Loucy (cell line): ENCODE measurements around the gene SMARCB1.

ENCODE experiments used
- H2AFZ ChIP-seq: fragments of 200-600 bp; sonication (generic); 2 replicates; pipeline ENCODE4 v1.6.0; 2016; ENCODE audit warnings: antibody characterized with exemption, mild to moderate bottlenecking, low read length, moderate library complexity
- H3F3A ChIP-seq: fragments of 200-600 bp; 2 replicates; pipeline ENCODE4 v1.6.0; 2016; ENCODE audit warnings: antibody characterized with exemption, low read depth, mild to moderate bottlenecking
- H3K27me3 ChIP-seq: fragments of 200-600 bp; sonication (generic); 2 replicates; pipeline ENCODE4 v1.6.1; 2014; ENCODE audit warnings: low read length, mild to moderate bottlenecking; ENCODE audit not compliant: insufficient read depth, poor library complexity, severe bottlenecking
- H3K36me3 ChIP-seq: fragments of 200-600 bp; sonication (generic); 2 replicates; pipeline ENCODE4 v1.6.1; 2016; ENCODE audit warnings: low read length; ENCODE audit not compliant: insufficient read depth
- H3K4me1 ChIP-seq: fragments of 200-600 bp; sonication (generic); 2 replicates; pipeline ENCODE4 v1.5.1; 2014; ENCODE audit warnings: low read length, mild to moderate bottlenecking; ENCODE audit not compliant: insufficient read depth, poor library complexity, severe bottlenecking
- H3K4me2 ChIP-seq: fragments of 200-600 bp; sonication (generic); 2 replicates; pipeline ENCODE4 v1.6.0; 2014; ENCODE audit warnings: antibody characterized with exemption, low read length, low read depth, mild to moderate bottlenecking; ENCODE audit not compliant: poor library complexity, severe bottlenecking
- H3K4me3 ChIP-seq: fragments of 200-600 bp; sonication (generic); 2 replicates; pipeline ENCODE4 v1.5.1; 2014; ENCODE audit warnings: low read length, mild to moderate bottlenecking, mixed read lengths; ENCODE audit not compliant: poor library complexity, severe bottlenecking
- H3K79me2 ChIP-seq: fragments of 200-600 bp; sonication (generic); 2 replicates; pipeline ENCODE4 v1.6.1; 2014; ENCODE audit warnings: low read length; ENCODE audit not compliant: insufficient read depth
- H3K9ac ChIP-seq: fragments of 200-600 bp; sonication (generic); 2 replicates; pipeline ENCODE4 v1.6.0; 2014; ENCODE audit warnings: mild to moderate bottlenecking, low read depth, low read length, moderate library complexity; ENCODE audit not compliant: poor library complexity, severe bottlenecking
- H3K9me2 ChIP-seq: fragments of 200-600 bp; sonication (generic); replicated peaks from 2 replicates; pipeline ENCODE4 v1.6.1; 2016; ENCODE audit warnings: low read depth, low read length, mixed read lengths
- H3K9me3 ChIP-seq: fragments of 200-600 bp; sonication (generic); 2 replicates; pipeline ENCODE4 v1.6.1; 2014; ENCODE audit warnings: mild to moderate bottlenecking, antibody characterized with exemption, low read length, low read depth; ENCODE audit not compliant: insufficient read depth
- H4K20me1 ChIP-seq: fragments of 200-600 bp; sonication (generic); 2 replicates; pipeline ENCODE4 v1.6.0; 2014; ENCODE audit warnings: antibody characterized with exemption, low read length, mild to moderate bottlenecking; ENCODE audit not compliant: insufficient read depth, poor library complexity, severe bottlenecking
- EZH2phosphoT487 ChIP-seq: fragments of 200-600 bp; IDR thresholded peaks from 2 replicates; pipeline ENCODE4 v1.6.1; 2018; ENCODE audit warnings: antibody characterized with exemption, mild to moderate bottlenecking, moderate library complexity, borderline replicate concordance
- TF ChIP-seq, protein P1 (sequence below): fragments of 200-600 bp; sonication (generic); conservative IDR thresholded peaks from 2 replicates; pipeline ENCODE4 v1.5.1; 2014; ENCODE audit warnings: mild to moderate bottlenecking, antibody characterized with exemption, low read length

The SMARCB1 gene

GRCh38 chr22:23767303-23767672 is 19.5 kb upstream of the SMARCB1 start:
- Histone ChIP-seq H3K9me3 (no peaks in the 10 kb centered on the region), H3K9ac (peak overlapping the region; percentile 82), H3F3A (no peaks in the 10 kb centered on the region), H3K9me2 (no peaks in the 10 kb centered on the region), H3K79me2 (no peaks in the 10 kb centered on the region), H3K4me3 (peak overlapping the region; percentile 74), H3K4me2 (peak overlapping the region; percentile 82), H4K20me1 (no peaks in the 10 kb centered on the region), H3K4me1 (peaks cover 27% of the 10 kb centered on the region), H3K27me3 (no peaks in the 10 kb centered on the region), H3K36me3 (no peaks in the 10 kb centered on the region), H2AFZ (no peak overlapping the region)
- TF ChIP-seq, protein P1, sequence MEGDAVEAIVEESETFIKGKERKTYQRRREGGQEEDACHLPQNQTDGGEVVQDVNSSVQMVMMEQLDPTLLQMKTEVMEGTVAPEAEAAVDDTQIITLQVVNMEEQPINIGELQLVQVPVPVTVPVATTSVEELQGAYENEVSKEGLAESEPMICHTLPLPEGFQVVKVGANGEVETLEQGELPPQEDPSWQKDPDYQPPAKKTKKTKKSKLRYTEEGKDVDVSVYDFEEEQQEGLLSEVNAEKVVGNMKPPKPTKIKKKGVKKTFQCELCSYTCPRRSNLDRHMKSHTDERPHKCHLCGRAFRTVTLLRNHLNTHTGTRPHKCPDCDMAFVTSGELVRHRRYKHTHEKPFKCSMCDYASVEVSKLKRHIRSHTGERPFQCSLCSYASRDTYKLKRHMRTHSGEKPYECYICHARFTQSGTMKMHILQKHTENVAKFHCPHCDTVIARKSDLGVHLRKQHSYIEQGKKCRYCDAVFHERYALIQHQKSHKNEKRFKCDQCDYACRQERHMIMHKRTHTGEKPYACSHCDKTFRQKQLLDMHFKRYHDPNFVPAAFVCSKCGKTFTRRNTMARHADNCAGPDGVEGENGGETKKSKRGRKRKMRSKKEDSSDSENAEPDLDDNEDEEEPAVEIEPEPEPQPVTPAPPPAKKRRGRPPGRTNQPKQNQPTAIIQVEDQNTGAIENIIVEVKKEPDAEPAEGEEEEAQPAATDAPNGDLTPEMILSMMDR, result no peak
- no peak for TF ChIP-seq EZH2phosphoT487

DNA sequence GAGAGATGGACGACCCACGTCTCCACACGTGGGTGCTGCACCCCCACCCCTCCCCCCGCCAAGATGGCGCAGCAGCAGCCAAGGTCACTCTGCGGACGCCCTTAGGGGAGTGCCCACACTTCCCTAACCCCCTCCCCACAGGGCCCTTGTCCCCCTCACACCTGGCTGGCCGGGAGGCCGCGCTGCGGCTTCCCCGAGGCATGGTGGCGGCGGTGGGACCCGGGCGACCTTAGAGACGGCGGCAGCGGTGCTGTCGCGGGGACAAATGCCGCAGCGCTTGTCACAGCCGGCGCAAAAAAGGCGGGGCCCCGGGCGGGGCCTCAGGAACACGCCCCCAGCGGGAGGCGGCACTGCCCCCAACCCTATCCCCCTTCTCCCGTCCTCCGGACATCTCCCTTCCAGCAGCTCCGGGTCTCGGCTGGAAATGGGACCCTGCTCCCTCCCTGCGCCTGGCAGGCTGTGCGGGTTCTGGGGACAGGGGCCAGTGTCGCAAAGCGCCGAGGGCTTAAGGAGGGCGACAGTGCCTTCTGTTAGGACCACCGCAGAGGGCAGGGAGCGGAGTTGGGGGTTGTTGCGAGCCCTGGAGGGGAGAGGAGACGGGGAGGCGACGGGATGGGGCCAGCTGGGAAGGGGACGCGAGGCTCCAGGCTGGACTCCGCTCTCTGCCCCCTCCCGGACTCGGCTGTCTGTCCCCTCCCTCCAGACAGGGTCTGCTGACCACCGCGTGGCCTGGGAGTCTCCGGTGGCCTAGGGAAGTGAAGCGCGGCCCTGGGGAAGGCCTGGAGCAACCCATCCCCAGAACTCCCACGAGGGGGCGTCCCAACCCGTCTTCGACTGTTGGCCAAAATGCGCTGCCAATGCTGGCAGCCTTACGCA is 18.9 kb upstream of the SMARCB1 start, which contains the start of gene CHCHD10:
CHCHD10 (minus strand) TSS at position 300 of the 876 bp plus-strand sequence; CDS start at position 202, 98 bp downstream.
- Histone ChIP-seq H4K20me1 (no peaks in the 10 kb centered on the region), H3K4me2 (peak within 1 kb of the TSS; percentile 82), H3K4me1 (peaks cover 21% of the 10 kb centered on the region), H2AFZ (peak within 1 kb of the TSS; percentile 87), H3K4me3 (peak within 1 kb of the TSS; percentile 74), H3K9ac (peak within 1 kb of the TSS; percentile 82), H3K9me2 (no peaks in the 10 kb centered on the region), H3K36me3 (no peaks in the 10 kb centered on the region), H3K79me2 (no peaks in the 10 kb centered on the region), H3K27me3 (no peaks in the 10 kb centered on the region), H3K9me3 (no peaks in the 10 kb centered on the region), H3F3A (no peaks in the 10 kb centered on the region)
- TF ChIP-seq EZH2phosphoT487, result no peak
- TF ChIP-seq, protein P1, result peak; percentile 67

DNA sequence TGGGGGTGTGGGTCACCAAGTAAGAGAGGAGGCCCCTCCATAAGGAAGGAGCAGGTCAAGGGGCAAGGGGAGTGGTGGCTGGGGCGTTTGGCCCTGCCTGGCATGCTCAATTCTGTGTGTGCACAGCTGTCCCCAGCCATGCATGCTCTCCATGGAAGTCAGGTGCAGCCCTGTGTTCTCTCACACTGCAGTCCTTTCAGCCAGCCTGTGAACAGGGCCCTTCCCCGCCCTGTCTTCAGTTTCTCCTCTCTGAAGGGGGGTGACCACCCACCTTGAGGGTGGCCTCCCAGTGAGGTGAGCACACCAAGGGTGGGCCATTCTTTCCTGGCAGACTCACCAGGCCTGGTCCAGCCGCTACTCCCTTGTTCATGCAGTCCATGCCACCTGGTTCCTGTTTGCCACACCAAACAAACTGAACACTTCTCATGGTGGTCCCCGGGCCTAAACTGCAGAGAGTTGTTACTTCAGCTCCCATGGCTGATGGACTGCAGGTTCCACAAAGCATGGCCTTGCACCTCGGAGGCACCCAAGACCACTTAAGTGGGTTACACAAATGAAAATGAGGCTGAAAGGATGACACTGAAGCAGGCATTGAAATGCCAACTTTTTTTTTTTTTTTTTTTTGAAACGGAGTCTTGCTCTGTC is 17.3 kb upstream of the SMARCB1 start:
- Histone ChIP-seq H3K4me1 (peaks cover 12% of the 10 kb centered on the region), H3K36me3 (no peaks in the 10 kb centered on the region), H3K79me2 (no peaks in the 10 kb centered on the region), H4K20me1 (no peaks in the 10 kb centered on the region), H3K9me2 (no peaks in the 10 kb centered on the region), H3F3A (no peaks in the 10 kb centered on the region), H3K9me3 (no peaks in the 10 kb centered on the region), H3K4me2 (no peak overlapping the region), H2AFZ (no peak overlapping the region), H3K9ac (no peak overlapping the region), H3K4me3 (no peak overlapping the region), H3K27me3 (no peaks in the 10 kb centered on the region)
- TF ChIP-seq, protein P1, result no peak
- TF ChIP-seq EZH2phosphoT487, result no peak
